ENCODE results near the gene NEFH.

The NEFH gene

GRCh38 chr22:29503811-29504372, 23.9 kb downstream of the NEFH start:
- Histone ChIP-seq H3K36me3 (replicated peaks in 1 of 2; ENCODE audit: control insufficient read depth in 2 of 2, insufficient read depth in 2 of 2, low read length in 2 of 2) (peaks cover 11 to 53% of the 10 kb centered on the region in 2 donors), H2BK12ac (ENCODE audit: low read length) (no peak overlapping the region), H3K27me3 (ENCODE audit: control insufficient read depth in 3 of 3, insufficient read depth in 3 of 3, low read depth in 1 of 3, low read length in 3 of 3) (no peaks in the 10 kb centered on the region), H3K18ac (ENCODE audit: low read length) (no peak overlapping the region), H2BK15ac (ENCODE audit: low read length) (no peak overlapping the region), H3K9me3 (replicated peaks in 1 of 2; ENCODE audit: control insufficient read depth in 2 of 2, insufficient read depth in 1 of 2, low read depth in 1 of 2, low read length in 2 of 2) (no peaks in the 10 kb centered on the region), H2BK5ac (ENCODE audit: low read length) (no peak overlapping the region), H3K23ac (ENCODE audit: low read depth, low read length, poor library complexity) (no peak overlapping the region), H4K8ac (ENCODE audit: low read depth, low read length) (no peak overlapping the region), H2AK5ac (ENCODE audit: low read depth, low read length) (no peak overlapping the region), H3K4me3 (ENCODE audit: low read length in 2 of 2) (no peak overlapping the region), H3K27ac (replicated peaks; ENCODE audit: low read length) (peak overlapping the region; percentile 81), H3K14ac (ENCODE audit: low read length) (no peak overlapping the region), H2BK120ac (ENCODE audit: low read depth, low read length) (no peak overlapping the region), H2AFZ (ENCODE audit: low read length) (no peak overlapping the region), H4K91ac (ENCODE audit: low read depth, low read length, poor library complexity) (no peak overlapping the region), H3K4me2 (ENCODE audit: insufficient read depth, low read length, poor library complexity, severe bottlenecking) (no peak overlapping the region), H3K4ac (ENCODE audit: low read length) (no peak overlapping the region), H3K4me1 (ENCODE audit: control insufficient read depth in 2 of 2, insufficient read depth in 1 of 2, low read depth in 1 of 2, low read length in 2 of 2) (peaks cover 0 to 3% of the 10 kb centered on the region in 2 donors), H3K9ac (ENCODE audit: low read depth, low read length, poor library complexity) (no peak overlapping the region), H3K79me1 (ENCODE audit: low read depth, low read length) (no peaks in the 10 kb centered on the region)
- WGBS, 2 donors (ENCODE audit: extremely low coverage in 2 of 2, insufficient read length in 2 of 2, insufficient replicate concordance in 1 of 2) = no CpG with 5 or more reads among the region's 7 CpGs
- no peak for DNase-seq (ENCODE audit: low spot score)

- Histone ChIP-seq H3K4ac (ENCODE audit: low read length) (no peak overlapping the region), H4K91ac (ENCODE audit: low read depth, low read length, poor library complexity) (no peak overlapping the region), H3K4me1 (ENCODE audit: control insufficient read depth in 2 of 2, insufficient read depth in 1 of 2, low read depth in 1 of 2, low read length in 2 of 2) (no peaks in the 10 kb centered on the region), H3K23ac (ENCODE audit: low read depth, low read length, poor library complexity) (no peak overlapping the region), H2BK5ac (ENCODE audit: low read length) (no peak overlapping the region), H3K9ac (ENCODE audit: low read depth, low read length, poor library complexity) (no peak overlapping the region), H3K9me3 (replicated peaks in 1 of 2; ENCODE audit: control insufficient read depth in 2 of 2, insufficient read depth in 1 of 2, low read depth in 1 of 2, low read length in 2 of 2) (no peaks in the 10 kb centered on the region), H3K14ac (ENCODE audit: low read length) (no peak overlapping the region), H2BK120ac (ENCODE audit: low read depth, low read length) (no peak overlapping the region), H3K79me1 (ENCODE audit: low read depth, low read length) (no peaks in the 10 kb centered on the region), H3K4me2 (ENCODE audit: insufficient read depth, low read length, poor library complexity, severe bottlenecking) (no peak overlapping the region), H3K27ac (replicated peaks; ENCODE audit: low read length) (no peak overlapping the region), H4K8ac (ENCODE audit: low read depth, low read length) (no peak overlapping the region), H2BK12ac (ENCODE audit: low read length) (no peak overlapping the region), H3K27me3 (ENCODE audit: control insufficient read depth in 3 of 3, insufficient read depth in 3 of 3, low read depth in 1 of 3, low read length in 3 of 3) (no peaks in the 10 kb centered on the region), H3K36me3 (replicated peaks in 1 of 2; ENCODE audit: control insufficient read depth in 2 of 2, insufficient read depth in 2 of 2, low read length in 2 of 2) (peaks cover 36 to 91% of the 10 kb centered on the region in 2 donors), H2AFZ (ENCODE audit: low read length) (no peak overlapping the region), H3K4me3 (ENCODE audit: low read length in 2 of 2) (no peak overlapping the region), H2BK15ac (ENCODE audit: low read length) (no peak overlapping the region), H2AK5ac (ENCODE audit: low read depth, low read length) (no peak overlapping the region), H3K18ac (ENCODE audit: low read length) (no peak overlapping the region)
- no peak for DNase-seq (ENCODE audit: low spot score)
These were observed 29.3 kb downstream of the NEFH start for GRCh38 chr22:29509298-29509697.

DNA sequence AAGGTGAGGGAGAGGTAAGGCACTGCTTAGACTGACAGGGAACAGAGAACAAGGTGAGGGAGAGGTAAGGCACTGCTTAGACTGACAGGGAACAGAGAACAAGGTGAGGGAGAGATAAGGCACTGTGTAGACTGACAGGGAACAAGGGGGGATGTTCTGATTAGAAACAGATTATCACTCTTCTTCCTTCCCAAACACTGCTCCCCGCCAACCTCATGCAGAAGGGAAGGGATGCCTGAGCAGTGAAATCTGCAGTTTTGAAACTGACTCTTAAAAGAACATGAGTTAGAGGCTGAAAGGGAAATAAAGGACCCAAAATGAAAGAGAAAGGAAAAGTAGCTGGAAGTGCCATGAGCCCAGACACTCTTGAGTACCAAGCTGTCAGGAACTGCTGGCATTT, 29.8 kb downstream of the NEFH start:
- H3K27me3 ChIP-seq (ENCODE audit: control insufficient read depth in 3 of 3, insufficient read depth in 3 of 3, low read depth in 1 of 3, low read length in 3 of 3) = no peaks in the 10 kb centered on the region
- no peak overlapping the region for H2BK120ac ChIP-seq (ENCODE audit: low read depth, low read length)
- no peak overlapping the region for H2BK12ac ChIP-seq (ENCODE audit: low read length)
- no peak overlapping the region for H3K4ac ChIP-seq (ENCODE audit: low read length)
- no peak overlapping the region for H3K23ac ChIP-seq (ENCODE audit: low read depth, low read length, poor library complexity)
- no peak overlapping the region for H3K27ac ChIP-seq (replicated peaks; ENCODE audit: low read length)
- no peaks in the 10 kb centered on the region for H3K9me3 ChIP-seq (replicated peaks in 1 of 2; ENCODE audit: control insufficient read depth in 2 of 2, insufficient read depth in 1 of 2, low read depth in 1 of 2, low read length in 2 of 2)
- no peak overlapping the region for H2BK15ac ChIP-seq (ENCODE audit: low read length)
- no peaks in the 10 kb centered on the region for H3K79me1 ChIP-seq (ENCODE audit: low read depth, low read length)
- no peak overlapping the region for H3K4me2 ChIP-seq (ENCODE audit: insufficient read depth, low read length, poor library complexity, severe bottlenecking)
- no peak overlapping the region for H2BK5ac ChIP-seq (ENCODE audit: low read length)
- H2AK5ac ChIP-seq (ENCODE audit: low read depth, low read length) = no peak overlapping the region
- H3K9ac ChIP-seq (ENCODE audit: low read depth, low read length, poor library complexity) = no peak overlapping the region
- DNase-seq (ENCODE audit: low spot score) = no peak
- no peaks in the 10 kb centered on the region for H3K4me1 ChIP-seq (ENCODE audit: control insufficient read depth in 2 of 2, insufficient read depth in 1 of 2, low read depth in 1 of 2, low read length in 2 of 2)
- peaks cover 36 to 91% of the 10 kb centered on the region in 2 donors for H3K36me3 ChIP-seq (replicated peaks in 1 of 2; ENCODE audit: control insufficient read depth in 2 of 2, insufficient read depth in 2 of 2, low read length in 2 of 2)
- no peak overlapping the region for H3K4me3 ChIP-seq (ENCODE audit: low read length in 2 of 2)
- no CpG with 5 or more reads among the region's 1 CpG for WGBS, 2 donors (ENCODE audit: extremely low coverage in 2 of 2, insufficient read length in 2 of 2, insufficient replicate concordance in 1 of 2)
- no peak overlapping the region for H3K18ac ChIP-seq (ENCODE audit: low read length)
- H4K8ac ChIP-seq (ENCODE audit: low read depth, low read length) = no peak overlapping the region
- H4K91ac ChIP-seq (ENCODE audit: low read depth, low read length, poor library complexity) = no peak overlapping the region
- no peak overlapping the region for H2AFZ ChIP-seq (ENCODE audit: low read length)
- H3K14ac ChIP-seq (ENCODE audit: low read length) = no peak overlapping the region

DNA sequence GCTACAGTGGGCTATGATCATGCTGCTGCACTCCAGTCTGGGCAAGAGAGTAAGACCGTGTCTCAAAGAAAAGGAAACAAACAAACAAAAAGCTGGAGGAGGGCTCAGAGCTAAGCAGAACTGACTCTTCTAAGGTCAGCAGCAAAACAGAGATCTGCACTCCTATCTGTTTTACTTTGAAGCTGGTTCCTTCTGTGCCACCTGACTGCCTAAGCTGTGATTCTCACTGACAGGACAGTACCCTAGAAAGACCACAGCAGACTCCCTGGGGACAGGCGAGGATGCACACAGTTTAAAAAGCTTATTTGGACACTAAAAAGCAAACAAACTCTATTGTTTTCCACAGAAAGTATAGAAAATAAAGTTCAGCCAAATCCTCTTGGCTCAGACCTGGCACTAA, 30.5 kb downstream of the NEFH start:
- H3K27me3 ChIP-seq (ENCODE audit: control insufficient read depth in 3 of 3, insufficient read depth in 3 of 3, low read depth in 1 of 3, low read length in 3 of 3) = no peaks in the 10 kb centered on the region
- no peak overlapping the region for H3K4me3 ChIP-seq (ENCODE audit: low read length in 2 of 2)
- H3K23ac ChIP-seq (ENCODE audit: low read depth, low read length, poor library complexity) = no peak overlapping the region
- H2BK120ac ChIP-seq (ENCODE audit: low read depth, low read length) = no peak overlapping the region
- no peak overlapping the region for H2BK15ac ChIP-seq (ENCODE audit: low read length)
- no peak overlapping the region for H2BK5ac ChIP-seq (ENCODE audit: low read length)
- no peak overlapping the region for H2AK5ac ChIP-seq (ENCODE audit: low read depth, low read length)
- no peak for DNase-seq (ENCODE audit: low spot score)
- H3K9ac ChIP-seq (ENCODE audit: low read depth, low read length, poor library complexity) = no peak overlapping the region
- H4K91ac ChIP-seq (ENCODE audit: low read depth, low read length, poor library complexity) = no peak overlapping the region
- H3K4ac ChIP-seq (ENCODE audit: low read length) = no peak overlapping the region
- H3K27ac ChIP-seq (replicated peaks; ENCODE audit: low read length) = no peak overlapping the region
- H3K4me1 ChIP-seq (ENCODE audit: control insufficient read depth in 2 of 2, insufficient read depth in 1 of 2, low read depth in 1 of 2, low read length in 2 of 2) = no peaks in the 10 kb centered on the region
- H3K9me3 ChIP-seq (replicated peaks in 1 of 2; ENCODE audit: control insufficient read depth in 2 of 2, insufficient read depth in 1 of 2, low read depth in 1 of 2, low read length in 2 of 2) = no peaks in the 10 kb centered on the region
- peaks cover 39 to 88% of the 10 kb centered on the region in 2 donors for H3K36me3 ChIP-seq (replicated peaks in 1 of 2; ENCODE audit: control insufficient read depth in 2 of 2, insufficient read depth in 2 of 2, low read length in 2 of 2)
- WGBS, 2 donors (ENCODE audit: extremely low coverage in 2 of 2, insufficient read length in 2 of 2, insufficient replicate concordance in 1 of 2) = no CpG with 5 or more reads among the region's 2 CpGs
- no peak overlapping the region for H3K14ac ChIP-seq (ENCODE audit: low read length)
- no peak overlapping the region for H3K18ac ChIP-seq (ENCODE audit: low read length)
- H3K79me1 ChIP-seq (ENCODE audit: low read depth, low read length) = no peaks in the 10 kb centered on the region
- no peak overlapping the region for H2BK12ac ChIP-seq (ENCODE audit: low read length)
- no peak overlapping the region for H3K4me2 ChIP-seq (ENCODE audit: insufficient read depth, low read length, poor library complexity, severe bottlenecking)
- H2AFZ ChIP-seq (ENCODE audit: low read length) = no peak overlapping the region
- H4K8ac ChIP-seq (ENCODE audit: low read depth, low read length) = no peak overlapping the region
